GM19240 (cell line): ENCODE results near the gene C1QB.
"Not testable (repeated sequence)": the region's sequence is repeated elsewhere in the genome, so short reads cannot be mapped to it uniquely, and the experiment has no call there.

Source experiments
- DNase-seq: peaks from one replicate; pipeline ENCODE4 v3.0.0; 2011; ENCODE audit warnings: low spot score; ENCODE audit not compliant: insufficient read length

The C1QB gene

GRCh38 chr1:22694172-22694571, 41.1 kb downstream of the C1QB start:
- no peak for DNase-seq

GRCh38 chr1:22696610-22697009, 43.6 kb downstream of the C1QB start:
- no peak for DNase-seq

GRCh38 chr1:22697980-22698379, 44.9 kb downstream of the C1QB start:
- no peak for DNase-seq

- no peak for DNase-seq
These were observed 46.9 kb downstream of the C1QB start for GRCh38 chr1:22699681-22700520.

- DNase-seq = no peak
These were observed 49.5 kb downstream of the C1QB start for GRCh38 chr1:22702296-22703085.

GRCh38 chr1:22704440-22705067, 51.5 kb downstream of the C1QB start:
- peak; percentile 83 for DNase-seq

GRCh38 chr1:22705586-22705985, 52.5 kb downstream of the C1QB start:
- DNase-seq = no peak

GRCh38 chr1:22706100-22706499, 53.1 kb downstream of the C1QB start:
- not testable (repeated sequence) for DNase-seq

GRCh38 chr1:22708777-22709176, 55.7 kb downstream of the C1QB start:
- DNase-seq = no peak

- DNase-seq = no peak
These were observed 56.2 kb downstream of the C1QB start for GRCh38 chr1:22709227-22709626.

GRCh38 chr1:22709891-22710700, 57.1 kb downstream of the C1QB start:
- peak; percentile 38 for DNase-seq

GRCh38 chr1:22710701-22711049, 57.6 kb downstream of the C1QB start, which contains the start of gene EPHB2:
Gene EPHB2, plus strand, starts transcription at chr1:22710839. Its CDS starts 144 bp downstream, at chr1:22710983.
- DNase-seq = peak; percentile 43

GRCh38 chr1:22711071-22711470, 58.0 kb downstream of the C1QB start:
- DNase-seq = no peak
